GM21737 (cell line): ENCODE data around the gene DCPS.
"Not testable (repeated sequence)": the region's sequence is repeated elsewhere in the genome, so short reads cannot be mapped to it uniquely, and the experiment has no call there.

Experiments used
- ATAC-seq: cut with Tn5 transposase; IDR thresholded peaks from one replicate; pipeline ENCODE4 v1.9.1; 2021; ENCODE audit warnings: mild to moderate bottlenecking, moderate library complexity; ENCODE audit not compliant: unreplicated experiment

Gene DCPS

GRCh38 chr11:126357969-126358762 lies 54.3 kb downstream of the DCPS start:
- no peak for ATAC-seq

DNA sequence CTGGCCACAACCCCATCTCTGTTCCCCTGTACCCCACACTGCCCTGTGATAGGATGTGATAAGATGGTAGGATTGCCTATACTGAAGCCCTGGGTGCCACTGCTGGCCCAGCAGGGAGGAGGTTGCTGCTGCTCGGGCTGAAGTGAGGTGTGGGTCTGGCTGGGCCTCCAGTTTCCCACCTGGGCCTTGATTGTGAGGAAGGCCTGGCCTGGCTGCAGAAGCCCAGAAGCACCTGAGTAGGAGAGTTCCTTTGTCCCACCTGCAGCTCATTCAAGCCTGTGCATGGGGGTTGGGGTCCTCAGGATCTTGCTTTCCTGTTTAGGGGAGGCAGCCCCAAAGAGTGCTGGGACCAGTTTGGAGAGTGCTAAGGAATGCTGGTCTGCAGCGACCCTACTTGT lies 54.9 kb downstream of the DCPS start:
- ATAC-seq: no peak

DNA sequence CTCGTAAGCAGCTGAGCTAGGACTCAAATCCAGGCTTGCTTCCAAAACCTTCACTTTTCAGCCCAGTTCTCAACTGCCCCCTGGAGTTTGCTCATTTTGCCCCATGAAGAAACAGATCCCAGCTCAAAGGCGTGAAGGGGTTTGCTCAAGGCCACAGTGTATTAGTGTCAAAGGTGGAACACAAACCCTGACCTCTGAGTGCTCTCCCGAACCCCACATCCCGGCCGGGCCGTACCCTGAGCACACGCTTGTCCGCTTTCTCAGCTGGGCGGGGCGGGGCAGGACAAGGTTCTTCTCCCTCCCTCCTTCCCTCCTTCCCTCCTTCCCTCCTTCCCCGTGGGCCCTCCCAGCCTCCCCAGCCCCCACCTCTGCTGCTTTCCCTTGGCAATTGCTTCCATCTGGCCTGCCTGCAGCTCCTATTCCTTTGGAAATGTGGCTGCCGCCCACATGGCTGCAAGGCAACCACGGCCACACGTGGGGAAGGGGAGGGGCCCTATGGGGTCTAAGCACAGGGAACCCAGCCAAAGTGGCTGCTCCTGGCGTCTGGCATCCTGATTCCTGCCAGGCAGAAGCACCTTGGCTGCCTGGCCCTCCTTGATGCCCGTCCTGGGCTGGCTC lies 55.7 kb downstream of the DCPS start:
- no peak for ATAC-seq

DNA sequence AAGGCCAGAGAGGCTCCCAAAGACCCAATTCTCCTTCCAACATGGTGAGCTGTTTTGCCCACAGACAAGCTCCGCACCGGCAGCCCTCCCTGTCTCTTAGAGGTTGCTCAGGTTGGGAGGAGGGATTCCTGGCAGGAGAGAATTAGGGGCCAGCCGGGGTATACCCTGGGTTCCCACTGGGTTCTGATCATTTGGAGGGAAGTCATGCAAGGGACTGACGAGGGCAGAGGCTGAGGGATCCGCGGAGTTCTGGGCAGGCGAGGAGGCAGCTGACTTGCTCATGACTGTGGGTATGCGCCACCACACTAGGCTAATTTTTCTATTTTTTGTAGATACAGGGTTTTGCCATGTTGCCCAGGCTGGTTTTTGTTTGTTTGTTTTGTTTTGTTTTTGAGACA lies 56.2 kb downstream of the DCPS start:
- no peak for ATAC-seq

GRCh38 chr11:126361400-126361799 lies 57.5 kb downstream of the DCPS start:
- no peak for ATAC-seq

DNA sequence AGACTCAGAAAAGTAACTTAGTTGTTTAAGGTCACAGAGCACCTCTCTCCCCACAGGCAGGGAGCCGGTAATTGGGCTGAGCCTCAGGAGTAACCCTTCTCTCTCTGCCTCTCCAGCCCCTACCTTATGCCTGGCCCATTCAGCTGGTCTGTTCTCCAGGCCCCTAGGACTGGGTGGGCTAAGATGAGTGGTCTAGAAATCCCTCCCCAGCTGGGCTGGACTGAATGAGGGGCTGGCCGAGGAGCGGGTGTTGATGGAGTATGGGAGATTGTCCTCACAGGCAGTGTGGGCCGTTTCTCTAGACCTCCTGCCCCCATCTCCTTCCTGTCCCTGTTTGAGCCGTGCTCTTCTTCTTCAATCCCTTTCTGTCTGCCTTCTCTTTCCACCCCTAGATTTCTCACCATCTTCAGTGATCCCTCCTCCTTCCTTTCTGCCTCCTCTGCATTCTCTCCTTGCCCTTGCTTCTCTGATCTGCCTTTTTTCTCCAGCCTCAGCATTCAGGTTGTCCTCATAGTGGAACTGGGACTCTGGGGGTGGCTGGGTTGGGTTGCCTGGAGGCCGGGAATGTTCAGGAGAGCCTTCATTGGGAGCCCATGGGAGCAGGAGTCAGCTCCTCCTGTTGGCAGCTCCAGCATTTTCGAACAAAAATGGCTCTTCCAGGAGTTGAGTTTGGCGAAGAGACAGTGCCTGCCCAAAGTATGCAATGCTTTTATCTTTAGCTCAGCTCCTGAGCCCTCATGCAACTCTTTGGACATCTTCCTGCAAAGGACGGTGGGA lies 59.2 kb downstream of the DCPS start:
- no peak for ATAC-seq

DNA sequence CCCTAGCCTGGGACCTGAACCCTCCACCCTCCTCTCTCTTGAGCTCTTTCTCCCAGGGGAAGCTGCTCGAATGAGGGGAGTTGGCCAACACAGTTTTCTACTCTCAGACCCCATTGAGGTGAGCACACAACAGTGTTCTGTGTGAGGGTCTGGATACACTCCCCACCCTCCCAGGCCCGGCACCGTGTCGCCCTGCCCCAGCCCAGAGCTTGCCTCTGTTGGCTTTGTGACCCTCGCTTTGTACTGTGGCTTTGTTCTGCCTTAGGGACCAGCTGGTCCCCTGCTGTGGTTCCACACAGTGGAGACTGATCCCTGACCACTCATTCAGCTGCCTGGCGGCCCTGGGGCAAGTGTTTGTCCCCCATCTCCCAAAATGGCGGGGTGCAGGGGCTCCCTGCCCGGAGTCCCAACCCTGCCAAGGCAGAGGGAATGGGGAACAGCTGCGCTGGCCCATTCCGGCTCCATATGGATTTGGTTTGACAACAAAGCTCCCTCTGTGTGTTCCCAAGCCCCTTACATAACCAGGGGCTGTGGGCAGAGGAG lies 59.9 kb downstream of the DCPS start:
- ATAC-seq: no peak

DNA sequence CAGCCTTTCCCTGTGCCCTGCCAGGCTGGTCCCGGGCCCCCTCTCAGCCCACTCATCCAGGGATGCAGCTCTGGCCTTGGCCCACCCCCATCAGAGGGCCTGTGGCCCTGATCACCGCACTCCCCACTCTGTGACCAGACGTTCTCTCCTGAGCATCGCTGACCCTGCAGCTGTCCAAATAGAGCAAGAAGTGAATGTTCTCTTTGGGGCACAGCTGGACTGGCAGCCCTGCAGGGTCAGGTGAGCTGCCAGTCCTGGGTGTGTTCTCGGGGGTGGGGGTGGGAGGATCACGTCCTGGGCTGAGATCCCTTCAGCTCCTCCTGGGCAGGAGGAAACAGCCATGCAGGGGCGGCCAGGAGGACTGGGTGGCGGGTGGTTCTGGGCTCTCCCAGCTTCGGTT lies 60.9 kb downstream of the DCPS start:
- ATAC-seq: not testable (repeated sequence)

- ATAC-seq: not testable (repeated sequence)
Measured at GRCh38 chr11:126365508-126365907, 61.6 kb downstream of the DCPS start.

DNA sequence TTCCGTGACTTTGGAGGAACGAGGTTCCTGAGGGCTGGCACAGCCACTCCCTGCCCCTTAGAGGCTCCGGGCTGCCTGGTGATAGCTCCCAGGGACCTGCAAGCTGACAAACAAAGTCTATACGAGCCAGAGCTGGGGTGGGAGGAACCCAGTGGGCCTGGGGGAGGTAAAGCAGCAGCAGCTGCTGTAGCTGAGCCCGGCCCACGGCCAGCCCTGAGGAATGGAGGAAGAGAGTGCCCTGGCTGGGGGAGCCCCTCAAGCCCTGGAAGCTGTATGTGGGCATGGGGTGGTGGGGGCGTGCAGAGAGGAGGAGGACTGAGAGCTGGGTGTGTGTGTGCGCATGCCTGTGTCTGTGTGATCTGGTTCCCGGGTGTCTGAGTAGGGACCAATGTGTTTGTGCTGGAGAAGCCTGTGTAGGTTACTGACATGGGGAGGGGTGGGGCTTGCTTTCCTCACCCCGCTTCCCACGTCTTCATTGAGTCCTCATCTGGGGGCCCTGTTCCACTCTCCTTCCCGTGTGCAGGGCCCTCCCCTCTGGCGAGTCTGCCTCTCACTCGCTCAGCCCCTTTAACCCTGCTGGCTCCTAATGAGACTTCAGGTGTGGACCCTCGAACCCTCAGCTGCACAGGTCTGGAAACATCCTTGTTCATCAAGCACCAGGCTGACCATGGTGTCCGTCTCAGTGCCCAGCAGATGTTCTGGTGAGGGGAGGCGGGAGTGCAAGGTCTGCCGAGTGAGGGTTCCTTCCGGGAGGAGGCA lies 62.4 kb downstream of the DCPS start:
- ATAC-seq: no peak

DNA sequence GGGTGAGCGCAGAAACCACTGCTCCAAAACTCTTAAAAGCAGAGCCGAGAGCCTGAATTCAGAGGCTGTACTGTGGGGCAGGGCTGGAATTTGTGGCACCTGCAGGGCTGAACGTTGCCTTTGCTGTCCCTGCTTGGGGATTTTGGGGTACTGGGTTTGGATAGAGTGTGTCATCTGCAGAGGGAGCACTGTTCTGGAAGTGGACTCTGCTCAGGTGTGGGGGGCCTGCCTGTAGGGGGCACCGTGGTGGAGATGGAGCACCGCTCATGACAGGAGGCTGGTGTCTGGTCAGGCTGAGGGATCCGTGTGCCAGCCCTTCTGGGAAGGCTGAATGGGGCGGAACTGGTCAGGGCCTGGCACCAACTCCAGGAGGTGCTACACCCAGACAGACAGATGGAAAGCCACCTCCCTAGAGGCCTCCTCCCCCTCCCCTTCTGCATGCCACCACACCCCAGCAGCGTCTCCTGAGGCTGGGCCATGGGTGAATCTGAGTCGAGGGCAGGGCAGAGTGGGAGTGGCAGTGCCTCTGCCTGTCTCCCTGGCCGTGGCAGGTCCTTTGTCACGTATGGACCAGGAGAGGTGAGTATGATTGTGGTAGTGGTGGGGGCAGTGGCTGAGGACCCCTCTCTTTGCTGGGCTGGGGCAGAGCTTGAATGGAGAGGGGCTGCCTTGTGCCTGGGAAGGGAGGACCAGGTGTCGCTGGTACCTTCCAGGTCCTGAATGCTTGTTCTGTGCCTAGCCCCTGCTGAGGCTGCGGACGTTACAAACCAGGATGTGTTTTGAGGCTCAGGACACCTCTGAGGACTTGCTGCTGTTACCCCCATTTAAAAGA lies 63.2 kb downstream of the DCPS start:
- ATAC-seq: not testable (repeated sequence)

DNA sequence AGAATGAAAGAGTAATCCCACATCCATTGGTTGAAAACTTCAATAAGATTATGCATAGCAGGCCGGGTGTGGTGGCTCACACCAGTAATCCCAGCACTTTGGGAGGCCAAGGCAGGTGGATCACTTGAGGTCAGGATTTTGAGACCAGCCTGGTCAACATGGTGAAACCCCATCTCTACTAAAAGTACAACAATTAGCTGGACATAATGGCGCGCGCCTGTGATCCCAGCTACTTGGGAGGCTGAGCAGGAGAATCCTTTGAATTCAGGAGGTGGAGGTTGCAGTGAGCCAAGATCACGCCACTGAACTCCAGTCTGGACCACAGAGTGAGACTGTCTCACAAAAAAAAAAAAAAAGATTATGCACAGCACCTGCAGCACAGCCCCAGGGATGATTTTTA lies 63.9 kb downstream of the DCPS start:
- not testable (repeated sequence) for ATAC-seq

DNA sequence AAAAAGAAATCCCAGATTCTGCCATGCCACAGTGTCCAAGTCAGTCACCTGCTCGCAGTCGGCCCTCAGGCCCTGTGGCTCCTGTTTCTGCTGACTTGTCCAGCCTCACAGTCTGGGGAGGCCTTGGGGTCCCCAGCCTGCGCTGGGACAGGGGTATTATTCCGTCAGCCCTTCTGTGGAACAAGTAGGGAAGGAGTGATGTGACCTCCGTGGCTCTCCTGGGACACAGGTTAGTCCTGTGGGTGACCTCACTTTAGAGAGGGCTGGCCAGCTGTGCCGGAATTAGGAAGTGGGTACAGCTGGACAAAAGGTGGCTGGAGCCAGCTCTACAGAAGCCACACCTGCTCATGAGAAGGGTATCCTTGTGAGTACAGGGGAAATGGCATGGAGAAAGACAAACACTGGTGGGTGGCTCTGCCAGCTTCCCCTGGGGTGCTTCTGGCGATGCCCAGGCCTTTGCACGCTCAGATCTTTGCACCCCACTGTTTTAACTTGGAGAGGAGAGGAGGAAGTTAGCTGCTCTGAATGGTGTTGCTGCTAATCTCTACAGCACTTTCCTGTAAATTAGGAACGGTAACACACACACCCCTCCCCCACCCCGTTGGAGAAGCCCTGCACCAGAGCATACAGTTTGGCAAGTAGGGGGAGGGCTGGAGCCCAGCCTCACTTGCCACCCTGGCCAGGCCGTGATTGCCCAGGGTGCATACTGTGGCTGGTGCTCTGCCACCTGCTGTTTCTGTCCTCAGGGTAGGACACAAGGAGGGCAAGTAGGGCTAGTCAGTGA lies 64.7 kb downstream of the DCPS start:
- not testable (repeated sequence) for ATAC-seq

GRCh38 chr11:126370016-126370415 lies 66.2 kb downstream of the DCPS start:
- no peak for ATAC-seq

GRCh38 chr11:126371595-126371994 lies 67.7 kb downstream of the DCPS start:
- ATAC-seq: no peak

DNA sequence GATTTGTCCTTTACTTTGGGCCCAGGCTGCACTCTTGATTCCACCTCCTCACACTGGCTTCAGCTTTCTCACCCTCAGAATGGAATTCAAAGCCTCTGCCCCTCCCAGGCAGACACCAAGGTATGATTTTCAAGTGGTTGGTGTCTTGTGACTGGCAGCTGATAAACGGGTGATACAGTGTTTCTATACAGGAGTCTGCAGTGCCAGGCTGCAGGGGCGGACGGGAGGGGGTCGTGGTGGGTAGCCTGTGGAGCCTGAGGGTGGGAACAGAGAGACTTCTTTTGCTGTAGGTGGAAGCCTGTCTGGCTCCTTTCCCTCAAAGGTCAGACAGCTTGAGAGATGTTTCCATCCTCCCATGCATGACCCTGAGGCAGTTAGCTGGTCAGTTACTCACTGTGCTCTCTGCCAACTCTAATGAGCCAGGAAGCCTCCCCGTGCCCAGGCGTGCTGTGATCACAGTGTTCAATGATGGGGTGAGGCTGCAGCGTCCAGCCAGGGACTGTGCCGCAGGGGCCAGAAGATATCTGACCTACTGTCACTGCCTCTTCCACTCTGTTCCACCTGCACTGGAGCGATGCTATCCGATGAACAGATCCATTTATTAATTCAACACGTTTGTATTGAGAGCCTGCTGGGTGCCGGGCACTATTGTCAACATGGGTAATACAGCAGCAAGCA lies 69.7 kb downstream of the DCPS start:
- ATAC-seq: not testable (repeated sequence)

DNA sequence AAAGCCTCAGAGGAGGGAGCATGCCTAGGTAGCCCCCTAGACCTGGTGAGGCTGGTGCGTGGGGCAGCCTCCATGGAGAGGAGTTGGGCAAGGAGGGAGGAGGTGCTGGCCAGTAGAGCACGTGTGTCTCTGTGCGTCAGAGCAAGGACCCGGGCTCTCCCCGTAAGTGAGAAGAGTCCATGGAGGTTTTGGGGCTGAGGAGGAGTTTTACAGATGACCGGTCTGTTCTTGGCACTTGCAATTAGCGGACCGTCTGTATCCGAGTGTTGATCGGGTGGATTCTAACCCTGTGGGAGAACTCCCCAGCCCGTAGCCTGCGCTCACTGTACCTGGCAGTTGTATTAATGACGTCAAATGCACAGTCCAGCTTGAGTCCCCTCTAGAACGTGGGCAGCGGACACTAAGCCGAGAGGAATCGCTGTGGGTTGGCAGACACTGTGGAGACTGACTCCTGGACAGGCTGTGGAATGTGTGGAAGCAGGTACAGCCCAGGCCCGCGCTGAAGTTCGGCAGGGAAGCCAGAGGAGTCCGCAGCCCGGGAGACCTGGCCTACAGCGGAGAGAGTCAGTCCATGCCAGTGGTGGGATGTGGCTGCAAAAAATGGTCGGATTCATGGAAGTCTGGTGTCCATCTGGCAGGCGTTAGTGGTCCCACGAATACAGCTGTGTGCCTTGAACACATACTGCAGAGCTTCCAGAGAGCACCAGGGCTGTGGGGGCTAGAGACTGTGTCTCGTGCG lies 70.9 kb downstream of the DCPS start:
- ATAC-seq: not testable (repeated sequence)

DNA sequence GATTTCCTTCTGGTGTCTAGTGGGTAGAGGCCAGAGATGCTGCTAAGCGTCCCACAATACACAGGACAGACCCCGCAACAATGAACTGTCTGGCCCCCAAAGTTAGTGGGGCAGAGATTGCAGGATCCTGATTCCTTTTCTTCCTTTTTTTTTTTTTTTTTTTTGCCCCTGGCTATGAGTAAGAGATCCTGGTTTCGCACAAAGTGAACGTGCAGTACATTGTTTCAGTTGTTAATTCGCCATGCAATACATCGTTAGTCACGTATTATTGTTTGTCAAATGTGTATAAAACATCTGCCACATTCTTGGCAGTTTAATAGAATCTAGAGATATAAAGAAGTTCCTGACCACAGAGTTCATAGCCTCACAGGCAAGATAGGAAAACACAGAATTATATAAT lies 71.9 kb downstream of the DCPS start:
- no peak for ATAC-seq
